ENCODE data around the gene RASL11B.

RASL11B gene

DNA sequence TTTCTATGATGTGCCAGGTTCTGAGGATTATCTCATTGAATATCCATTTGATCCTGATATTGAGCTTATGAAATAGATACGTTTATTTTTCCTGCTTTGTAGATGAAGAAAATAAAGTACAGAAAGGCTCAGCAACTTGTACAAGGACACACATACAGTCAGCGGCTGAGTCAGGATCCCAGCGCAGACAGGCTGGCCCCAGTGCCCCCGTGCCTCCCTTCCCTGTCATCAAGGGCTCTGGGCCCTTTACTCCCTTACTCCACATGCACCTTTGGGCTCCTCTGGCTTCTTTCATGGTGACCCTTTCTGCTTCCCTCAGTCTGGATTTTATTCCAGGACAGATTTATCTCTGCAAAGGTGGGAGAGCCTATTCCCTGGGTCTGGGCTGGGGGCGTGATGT is 12.8 kb downstream of the RASL11B start:
- DNase-seq (ENCODE audit: low spot score) = no peak

- DNase-seq (ENCODE audit: low spot score) = no peak
These were observed 14.0 kb downstream of the RASL11B start for GRCh38 chr4:52876069-52876468.

DNA sequence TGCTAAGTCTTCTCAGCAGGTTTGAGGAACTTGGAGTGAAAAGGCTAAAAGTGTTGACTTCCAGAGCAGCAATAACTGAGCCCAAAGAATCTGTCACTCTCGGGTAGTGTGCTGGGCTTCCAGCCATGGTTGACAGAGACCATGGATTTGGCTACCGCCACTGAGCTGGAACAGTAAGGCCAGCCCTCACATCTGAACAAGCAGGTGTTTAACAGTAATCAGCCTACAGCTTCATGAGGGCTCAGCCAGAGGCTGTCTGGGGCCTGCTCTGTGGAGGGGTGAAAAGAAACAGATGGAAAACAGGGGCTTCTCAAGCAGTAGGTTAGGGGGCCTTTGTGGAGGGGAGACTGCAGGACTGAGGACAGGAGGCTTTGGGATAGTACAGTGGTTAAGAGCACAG is 14.9 kb downstream of the RASL11B start:
- DNase-seq (ENCODE audit: low spot score) = no peak

DNA sequence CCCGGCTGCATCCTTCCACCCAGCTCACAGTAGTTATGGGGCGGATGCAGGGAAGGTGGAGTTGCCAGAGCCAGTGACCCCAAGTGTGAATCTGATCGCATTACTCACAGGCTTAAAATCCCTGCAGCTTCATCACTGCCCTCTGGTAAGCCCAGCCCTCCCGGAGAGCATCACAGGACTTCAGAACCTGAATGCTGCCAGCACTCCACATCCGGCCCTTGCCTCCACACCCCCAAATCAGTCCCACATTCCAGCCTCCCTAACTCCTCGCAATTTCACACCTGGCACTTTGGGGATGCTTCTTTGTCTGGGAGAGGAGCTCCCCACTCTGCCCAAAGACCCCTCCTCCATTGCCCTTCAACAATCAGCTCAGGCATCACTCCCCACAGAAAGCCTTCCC is 15.6 kb downstream of the RASL11B start:
- DNase-seq (ENCODE audit: low spot score) = no peak

DNA sequence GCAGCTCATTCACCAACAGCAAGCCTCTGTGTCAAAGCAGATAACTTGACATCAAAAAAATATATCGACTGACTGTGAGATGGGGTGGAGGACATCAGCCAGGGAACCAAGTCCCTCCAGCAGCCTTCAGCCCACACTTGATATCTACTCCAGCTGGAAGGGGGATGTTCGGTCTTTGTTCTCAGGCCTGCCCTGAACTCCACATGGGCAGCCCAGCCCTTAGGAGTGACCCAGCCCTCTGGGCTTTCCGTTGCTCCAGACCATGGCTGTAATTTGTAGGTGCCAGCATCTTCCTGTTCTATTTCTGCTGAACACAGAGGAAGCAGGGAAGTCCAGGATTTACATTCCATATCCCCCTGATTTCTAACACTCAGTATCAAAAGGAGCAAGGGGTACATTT is 17.4 kb downstream of the RASL11B start:
- DNase-seq (ENCODE audit: low spot score) = no peak

DNA sequence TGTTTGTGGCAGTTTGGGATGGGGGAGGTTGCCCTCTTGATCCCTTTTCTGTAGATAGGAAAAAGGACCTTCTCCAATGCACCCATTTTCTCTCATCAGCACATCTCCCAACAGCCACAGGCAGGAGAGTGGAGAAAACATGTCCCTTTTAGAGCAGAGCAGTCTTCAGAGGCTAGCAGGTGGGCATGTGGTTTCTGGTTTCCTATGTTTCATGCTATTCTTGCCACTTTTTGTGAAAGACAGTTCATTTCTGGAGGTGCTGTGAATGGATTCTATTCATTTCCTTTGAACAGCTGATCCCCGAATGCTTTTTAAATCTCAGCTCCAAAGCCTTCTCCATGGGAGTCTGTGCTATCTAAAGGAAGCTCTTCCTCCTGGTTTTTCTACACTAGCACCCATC is 18.9 kb downstream of the RASL11B start:
- DNase-seq (ENCODE audit: low spot score) = no peak

DNA sequence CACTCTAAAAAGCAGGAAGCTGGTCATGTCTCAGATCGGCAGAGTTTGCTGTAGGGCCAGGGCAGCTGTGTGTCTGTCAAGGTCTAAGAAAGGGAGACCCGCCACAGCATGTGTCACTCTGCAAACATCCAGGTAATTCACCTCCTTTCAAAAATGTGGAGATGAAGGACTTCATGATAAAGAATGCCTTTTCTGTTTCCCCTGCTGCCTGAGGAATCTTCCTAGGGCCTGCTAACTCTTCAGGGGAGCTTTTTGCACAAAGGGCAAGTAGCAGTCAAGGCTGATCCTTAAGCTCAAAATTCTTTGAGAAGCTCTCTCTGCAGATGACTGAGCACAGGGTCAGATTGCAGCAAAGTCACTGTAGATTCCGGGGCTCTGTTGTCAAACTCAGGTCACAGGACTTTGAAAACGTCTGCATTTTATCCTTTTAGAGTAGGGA is 21.1 kb downstream of the RASL11B start:
- no peak for DNase-seq (ENCODE audit: low spot score)

DNA sequence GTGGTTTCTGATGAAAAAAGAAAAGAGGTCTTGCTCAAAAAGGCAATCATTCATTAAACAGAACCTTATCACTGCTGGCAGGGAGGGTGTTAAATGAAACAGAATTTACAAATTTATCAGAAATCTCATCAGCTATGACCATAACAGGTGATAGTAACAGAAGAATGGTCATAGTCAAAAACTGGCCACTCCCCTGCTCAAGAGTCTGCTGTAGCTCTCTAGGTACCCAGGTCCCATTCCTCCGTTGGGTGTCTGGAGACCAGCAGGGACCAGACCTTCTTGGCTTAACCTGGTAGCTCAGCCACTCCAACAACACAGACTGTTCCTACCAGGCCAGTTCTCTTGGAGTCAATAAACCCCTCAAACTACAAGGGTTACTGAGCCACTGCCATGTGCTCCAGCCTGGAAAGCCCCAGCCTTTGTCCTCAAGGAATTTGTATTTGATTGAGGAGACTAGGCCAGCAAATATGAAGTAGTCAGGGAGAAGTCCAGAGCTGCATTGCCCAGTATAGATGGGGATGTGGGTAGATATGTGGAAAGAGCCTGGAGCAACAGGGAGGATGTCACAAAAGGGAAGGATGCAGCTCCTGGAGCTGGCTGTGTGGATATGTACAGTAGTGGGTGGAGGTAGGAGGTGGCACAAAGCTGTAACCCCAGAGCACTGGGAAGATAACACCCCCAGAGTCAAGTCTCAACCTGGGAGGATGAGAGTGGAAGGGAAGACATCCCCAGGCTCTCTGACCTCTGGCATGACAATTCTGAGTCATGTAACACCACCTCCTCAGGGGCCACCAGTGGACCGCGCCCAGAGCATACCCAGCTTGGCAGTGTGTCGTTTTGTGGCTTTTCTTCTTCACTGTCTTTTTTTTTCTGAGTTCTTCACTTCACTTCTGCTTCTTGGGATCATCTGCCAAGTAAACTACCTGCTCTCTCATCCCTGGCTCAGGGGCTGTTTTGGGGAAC is 21.9 kb downstream of the RASL11B start:
- no peak for DNase-seq (ENCODE audit: low spot score)

- DNase-seq (ENCODE audit: low spot score) = no peak
These were observed 22.9 kb downstream of the RASL11B start for GRCh38 chr4:52884994-52885393.

GRCh38 chr4:52889354-52889753 is 27.2 kb downstream of the RASL11B start:
- no peak for DNase-seq (ENCODE audit: low spot score)

DNA sequence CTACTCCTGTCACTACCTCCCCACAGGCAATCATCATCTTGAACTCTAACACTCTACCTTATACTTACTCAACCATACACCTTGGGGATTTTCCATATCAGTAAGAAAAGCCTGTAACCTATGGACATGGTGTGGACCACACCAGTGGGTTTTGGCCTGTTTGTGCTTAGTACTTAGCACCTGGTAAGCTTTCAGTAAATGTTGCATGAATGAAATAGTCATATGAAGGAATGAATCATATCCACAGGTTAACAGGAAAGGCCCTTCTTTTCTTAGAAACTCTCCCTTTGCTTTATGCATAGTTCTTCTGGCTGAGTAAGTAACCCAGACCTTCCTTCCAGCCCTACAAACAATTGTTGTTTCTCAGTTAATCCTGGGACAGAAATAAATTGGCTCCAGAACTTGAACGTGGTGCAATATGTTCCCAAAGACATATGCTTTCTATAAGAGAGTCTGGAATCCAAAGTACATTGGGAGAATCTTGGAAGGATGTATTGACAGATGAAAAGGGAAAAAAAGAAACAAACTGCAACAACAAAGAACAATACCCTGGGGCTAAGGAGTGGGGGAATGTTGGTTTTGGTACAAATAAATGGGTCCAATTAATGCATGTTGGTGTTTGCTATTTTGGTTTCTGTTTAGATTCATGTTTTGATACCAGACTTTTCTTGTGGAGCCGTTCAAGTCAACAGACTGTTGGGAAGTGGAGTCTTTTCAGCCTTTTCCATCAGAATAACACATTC is 27.8 kb downstream of the RASL11B start:
- no peak for DNase-seq (ENCODE audit: low spot score)

GRCh38 chr4:52890521-52890791 is 28.3 kb downstream of the RASL11B start:
- DNase-seq (ENCODE audit: low spot score) = no peak

- DNase-seq (ENCODE audit: low spot score) = no peak
These were observed 29.6 kb downstream of the RASL11B start for GRCh38 chr4:52891743-52892142.

GRCh38 chr4:52892880-52893279 is 30.8 kb downstream of the RASL11B start:
- DNase-seq (ENCODE audit: low spot score) = no peak

DNA sequence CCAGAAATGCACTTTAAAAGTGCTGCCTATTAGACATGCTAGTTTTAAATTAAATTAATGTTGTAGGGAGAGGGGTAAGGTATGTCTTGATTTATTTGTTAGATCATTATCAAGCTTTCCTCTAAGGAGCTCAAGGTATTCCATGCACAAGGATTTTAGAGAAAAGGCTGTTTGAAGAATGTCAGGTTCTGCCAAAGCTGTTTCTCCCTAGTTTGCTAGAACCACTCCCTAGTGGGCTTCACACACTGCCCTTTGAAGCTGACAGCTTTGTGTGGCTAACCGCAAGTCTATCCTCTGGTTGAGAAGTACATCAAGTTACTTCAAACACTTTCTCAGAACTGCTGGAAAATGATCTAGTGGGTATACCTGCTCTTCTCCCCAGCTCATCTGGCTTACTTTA is 32.3 kb downstream of the RASL11B start:
- DNase-seq (ENCODE audit: low spot score) = no peak

GRCh38 chr4:52903273-52903672 is 41.2 kb downstream of the RASL11B start:
- DNase-seq (ENCODE audit: low spot score) = no peak

- no peak for DNase-seq (ENCODE audit: low spot score)
These were observed 42.3 kb downstream of the RASL11B start for GRCh38 chr4:52904421-52904820.

DNA sequence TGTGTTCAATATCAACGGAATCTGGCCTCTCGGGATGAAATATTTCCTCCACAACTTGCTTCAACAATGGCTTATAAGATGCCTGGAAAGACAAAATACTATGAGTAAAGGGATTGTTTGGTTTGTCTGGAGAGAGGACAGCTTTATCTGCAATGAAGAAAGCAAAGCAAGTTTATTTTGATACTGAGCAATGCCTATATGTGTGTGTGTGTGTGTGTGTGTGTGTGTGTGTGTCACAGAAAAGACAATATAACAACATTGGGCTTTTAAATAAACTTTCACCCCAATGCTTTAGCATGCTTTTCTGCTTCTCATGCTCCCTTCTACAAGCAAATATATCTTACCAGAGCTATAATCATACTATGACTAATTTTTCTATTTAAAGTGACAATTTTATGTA is 45.4 kb downstream of the RASL11B start:
- no peak for DNase-seq (ENCODE audit: low spot score)

- no peak for DNase-seq (ENCODE audit: low spot score)
These were observed 48.0 kb downstream of the RASL11B start for GRCh38 chr4:52910115-52910514.

GRCh38 chr4:52911684-52912294 is 49.7 kb downstream of the RASL11B start:
- DNase-seq (ENCODE audit: low spot score) = peak; percentile 37

DNA sequence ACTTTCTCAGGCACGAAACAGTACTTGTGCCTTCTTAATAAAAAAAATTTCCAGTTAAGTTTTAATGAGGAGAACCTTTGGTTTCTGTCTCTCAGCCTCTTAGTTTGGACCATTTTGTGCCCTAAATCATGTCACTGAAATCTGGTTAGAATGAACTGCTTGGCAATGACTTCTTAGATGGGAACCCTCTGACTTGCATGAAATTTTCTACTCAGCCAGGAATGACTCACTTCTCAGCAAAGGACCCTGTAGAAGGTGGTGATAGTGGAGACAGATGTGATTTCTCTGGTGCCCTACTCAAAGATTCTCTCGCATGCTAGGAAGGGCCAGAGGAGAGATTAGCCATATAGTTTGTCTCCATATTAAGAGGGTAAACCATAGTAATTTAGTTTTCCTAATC is 50.5 kb downstream of the RASL11B start:
- DNase-seq (ENCODE audit: low spot score) = no peak

GRCh38 chr4:52914051-52914605 is 52.0 kb downstream of the RASL11B start:
- no peak for DNase-seq (ENCODE audit: low spot score)

GRCh38 chr4:52915191-52915590 is 53.1 kb downstream of the RASL11B start:
- DNase-seq (ENCODE audit: low spot score) = no peak
